HG03439 (cell line): ENCODE measurements around the gene UBXN1.
"Not testable (repeated sequence)": the region's sequence is repeated elsewhere in the genome, so short reads cannot be mapped to it uniquely, and the experiment has no call there.

Source experiments
- ATAC-seq: cut with Tn5 transposase; IDR thresholded peaks from one replicate; pipeline ENCODE4 v1.9.1; 2021; ENCODE audit warnings: mild to moderate bottlenecking, moderate library complexity; ENCODE audit not compliant: unreplicated experiment

The UBXN1 gene

GRCh38 chr11:62673196-62673525 is 5.7 kb downstream of the UBXN1 start:
- no peak for ATAC-seq

GRCh38 chr11:62671608-62672389 is 7.1 kb downstream of the UBXN1 start, which contains the start of the genes LBHD1 and UQCC3:
LBHD1 (minus strand) TSS chr11:62672267; CDS start chr11:62670031, 2,236 bp downstream.
UQCC3 (plus strand) TSS chr11:62671673; CDS start chr11:62671746, 73 bp downstream.
- peak; percentile 50 for ATAC-seq

DNA sequence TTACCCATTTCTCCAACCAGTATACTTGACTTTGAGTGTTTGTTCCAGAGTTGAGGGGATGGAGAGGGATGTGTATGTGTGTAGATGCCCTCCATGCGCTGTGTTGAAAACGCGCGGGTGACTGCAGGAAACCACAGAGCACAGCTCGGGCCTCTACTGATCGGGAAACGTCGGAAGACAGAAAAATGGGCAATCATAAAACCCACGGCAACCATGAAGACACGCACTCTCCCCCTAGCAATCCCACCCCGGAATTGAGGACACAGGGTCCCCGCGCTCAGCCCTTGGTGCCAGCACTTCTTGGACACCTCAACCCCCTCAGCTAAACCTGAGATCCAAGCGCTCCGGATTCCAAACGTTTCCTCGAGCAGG is 7.7 kb downstream of the UBXN1 start:
- peak; percentile 6 for ATAC-seq

DNA sequence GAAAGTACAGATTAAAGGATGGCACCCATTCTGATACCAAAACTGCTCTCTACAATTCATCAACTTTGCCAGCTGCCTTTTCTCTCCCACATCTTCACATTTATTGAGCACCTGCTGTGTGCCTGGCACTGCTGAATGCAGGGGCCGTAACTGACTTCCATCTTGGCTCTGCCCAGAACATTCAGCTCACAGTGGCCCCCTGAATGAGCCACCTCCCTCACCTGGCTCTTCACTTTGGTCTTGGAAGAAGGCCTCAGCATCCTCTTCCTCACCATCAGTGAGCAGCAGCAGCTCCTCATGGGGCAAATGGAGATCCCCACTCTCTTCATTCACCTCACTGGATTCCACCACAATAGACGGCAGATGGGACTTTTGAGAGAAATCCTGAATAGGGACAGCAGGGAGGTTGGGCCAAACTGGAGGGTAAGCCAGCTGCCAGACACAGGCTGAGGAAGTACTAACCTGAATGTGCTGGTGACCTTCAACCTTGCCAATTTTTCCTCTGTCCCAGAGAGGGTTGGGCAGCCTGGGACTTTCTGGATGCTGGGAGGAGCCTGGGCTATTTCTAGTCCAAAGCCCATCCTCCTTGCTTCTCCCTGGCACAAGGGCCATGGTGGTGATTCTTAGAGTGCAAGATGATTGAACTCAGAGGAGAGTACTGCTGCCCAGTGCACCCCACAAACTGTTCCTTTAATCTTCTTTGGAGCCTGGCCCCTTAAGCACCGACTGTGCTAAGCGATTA is 9.3 kb downstream of the UBXN1 start:
- no peak for ATAC-seq

DNA sequence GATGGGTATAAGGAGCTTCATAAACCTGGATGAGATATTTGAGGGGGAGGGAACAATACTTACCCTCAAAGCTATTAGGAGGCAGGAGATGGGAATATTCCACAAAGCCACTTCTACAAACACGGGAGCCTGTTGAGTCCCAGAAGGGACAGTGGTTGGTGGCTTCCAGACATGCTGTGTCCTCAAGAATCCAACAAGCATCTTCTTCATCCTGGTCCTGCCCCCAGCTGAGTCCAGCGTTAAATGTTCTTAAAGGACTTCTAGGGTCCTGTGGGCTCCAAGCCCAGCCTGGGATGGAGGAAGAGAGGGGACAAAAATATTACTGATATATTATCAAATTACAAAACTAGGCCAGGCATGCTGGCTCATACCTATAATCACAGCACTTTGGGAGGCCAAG is 11.4 kb downstream of the UBXN1 start:
- ATAC-seq, result no peak

- ATAC-seq, result no peak
Observed at GRCh38 chr11:62666259-62666926, 12.5 kb downstream of the UBXN1 start.

DNA sequence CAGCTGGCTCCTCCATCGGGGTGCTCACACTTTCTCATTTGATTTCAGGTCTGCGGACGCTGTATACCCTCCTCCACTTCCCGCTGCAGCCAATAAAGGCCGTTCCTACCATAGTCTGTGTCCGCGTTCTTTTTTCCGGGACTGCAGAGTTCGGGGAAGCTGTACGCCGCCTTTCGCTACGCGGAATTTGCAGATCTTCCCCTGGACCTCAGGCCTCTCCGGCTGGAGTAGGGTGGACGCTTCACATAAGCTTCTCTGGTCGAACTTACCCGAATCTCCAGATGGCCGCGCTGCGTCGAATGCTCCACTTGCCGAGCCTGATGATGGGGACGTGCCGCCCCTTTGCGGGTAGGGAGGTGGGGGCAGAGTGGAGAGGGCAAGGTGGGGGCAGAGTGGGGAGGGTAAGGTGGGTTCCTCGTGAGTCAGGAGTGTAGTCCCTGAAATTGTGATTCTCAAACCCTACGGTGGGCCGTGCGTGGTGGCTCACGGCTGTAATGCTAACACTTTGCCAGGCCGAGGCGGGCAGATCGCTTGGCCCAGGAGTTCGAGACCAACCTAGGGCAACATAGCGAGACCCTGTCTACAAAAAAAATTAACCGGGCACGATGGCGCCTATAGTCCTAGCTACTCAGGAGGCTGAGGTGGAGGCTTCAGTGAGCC is 13.1 kb downstream of the UBXN1 start:
- ATAC-seq, result peak; percentile 25

- ATAC-seq, result peak; percentile 81
Observed at GRCh38 chr11:62665075-62665598, 13.7 kb downstream of the UBXN1 start, which contains the start of the genes C11orf98 and CSKMT. C11orf98 (minus strand) TSS chr11:62665210; CDS start chr11:62665169, 41 bp downstream. CSKMT (plus strand) TSS chr11:62665312; CDS start chr11:62665880, 568 bp downstream.

DNA sequence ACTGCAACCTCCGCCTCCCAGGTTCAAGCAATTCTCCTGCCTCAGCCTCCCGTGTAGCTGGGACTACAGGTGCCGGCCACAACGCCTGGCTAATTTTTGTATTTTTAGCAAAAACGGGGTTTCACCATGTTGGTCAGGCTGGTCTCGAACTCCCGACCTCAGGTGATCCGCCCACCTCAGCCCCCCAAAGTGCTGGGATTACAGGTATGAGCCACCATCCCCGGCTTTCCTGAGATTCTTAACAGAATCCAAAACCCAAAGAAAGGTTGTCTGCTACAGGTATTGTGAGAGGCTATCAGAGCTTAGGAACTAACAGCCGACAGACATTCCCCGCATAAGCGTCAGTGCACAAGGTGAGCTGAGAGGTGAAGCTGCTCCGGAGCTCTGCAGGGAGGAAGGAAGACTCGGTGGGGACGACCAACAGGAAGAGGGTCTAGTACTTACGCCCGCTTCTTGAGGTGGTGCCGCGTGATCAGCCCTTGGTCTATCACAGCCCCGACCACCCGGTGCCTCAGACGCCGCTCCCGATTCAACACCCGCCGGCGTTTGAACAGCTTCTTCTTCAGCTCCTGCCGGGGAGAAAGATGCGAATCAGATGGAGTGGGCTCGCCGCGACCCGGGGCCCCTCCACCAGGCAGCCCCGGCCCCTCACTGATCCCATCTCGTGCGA is 14.3 kb downstream of the UBXN1 start:
- peak; percentile 28 for ATAC-seq

DNA sequence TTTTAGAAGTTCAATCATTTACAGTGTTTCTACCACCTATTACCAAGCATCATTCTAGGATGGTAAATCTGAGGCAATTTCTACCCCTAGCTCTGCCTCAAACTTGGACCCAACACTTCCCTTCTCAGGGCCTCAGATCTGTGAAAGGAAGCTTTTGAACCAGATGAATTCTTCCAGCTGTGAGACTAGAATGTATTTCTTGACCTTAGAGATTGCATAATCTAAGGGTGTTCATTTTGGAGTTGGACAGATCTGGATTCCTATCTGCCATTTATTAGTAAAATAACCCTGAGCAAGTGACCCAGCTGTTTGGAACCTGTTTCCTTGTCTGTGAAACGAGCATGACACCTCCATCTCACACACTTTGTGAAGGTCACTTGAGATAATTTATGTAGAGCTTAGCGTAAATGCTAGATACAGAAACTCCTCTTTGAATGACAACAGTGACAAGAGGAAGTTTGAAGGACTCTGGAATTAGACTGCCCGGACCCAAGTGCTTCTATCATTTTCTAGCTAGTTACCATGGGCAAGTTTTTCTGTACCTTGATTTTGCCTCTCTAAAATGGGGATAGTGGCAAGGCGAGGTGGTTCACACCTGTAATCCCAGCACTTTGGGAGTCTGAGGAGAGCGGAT is 22.0 kb downstream of the UBXN1 start:
- no peak for ATAC-seq

DNA sequence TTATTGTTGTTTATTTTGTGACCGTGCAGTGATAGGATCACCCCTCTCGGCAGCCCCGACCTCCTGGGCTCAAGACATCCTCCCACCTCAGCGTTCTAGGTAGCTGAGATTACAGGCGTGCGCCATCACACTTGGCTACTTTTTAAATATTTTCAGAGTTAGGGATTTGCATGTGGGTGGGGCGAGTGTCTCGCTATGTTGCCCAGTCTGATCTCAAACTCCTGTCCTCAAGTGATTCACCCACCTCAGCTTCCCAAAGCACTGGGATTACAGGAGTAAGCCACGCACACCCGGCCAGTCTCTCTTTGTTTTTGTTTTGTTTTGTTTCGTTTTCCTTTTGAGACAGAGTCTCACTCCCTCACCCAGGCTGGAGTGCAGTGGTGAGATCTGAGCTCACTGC is 24.6 kb downstream of the UBXN1 start:
- ATAC-seq, result no peak

- ATAC-seq, result peak; percentile 22
Observed at GRCh38 chr11:62652161-62653006, 26.5 kb downstream of the UBXN1 start.

DNA sequence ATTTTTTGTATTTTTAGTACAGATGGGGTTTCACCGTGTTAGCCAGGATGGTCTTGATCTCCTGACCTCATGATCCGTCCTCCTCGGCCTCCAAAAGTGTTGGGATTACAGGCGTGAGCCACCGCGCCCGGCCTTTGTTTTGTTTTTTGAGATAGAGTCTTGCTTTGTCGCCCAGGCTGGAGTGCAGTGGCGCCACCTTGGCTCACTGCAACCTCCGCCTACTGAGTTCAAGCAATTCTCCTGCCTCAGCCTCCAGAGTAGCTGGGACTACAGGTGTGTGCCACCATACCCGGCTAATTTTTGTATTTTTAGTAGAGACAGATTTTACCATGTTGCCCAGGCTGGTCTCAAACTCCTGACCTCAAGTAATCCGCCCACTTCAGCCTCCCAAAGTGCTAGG is 28.6 kb downstream of the UBXN1 start:
- ATAC-seq, result not testable (repeated sequence)

DNA sequence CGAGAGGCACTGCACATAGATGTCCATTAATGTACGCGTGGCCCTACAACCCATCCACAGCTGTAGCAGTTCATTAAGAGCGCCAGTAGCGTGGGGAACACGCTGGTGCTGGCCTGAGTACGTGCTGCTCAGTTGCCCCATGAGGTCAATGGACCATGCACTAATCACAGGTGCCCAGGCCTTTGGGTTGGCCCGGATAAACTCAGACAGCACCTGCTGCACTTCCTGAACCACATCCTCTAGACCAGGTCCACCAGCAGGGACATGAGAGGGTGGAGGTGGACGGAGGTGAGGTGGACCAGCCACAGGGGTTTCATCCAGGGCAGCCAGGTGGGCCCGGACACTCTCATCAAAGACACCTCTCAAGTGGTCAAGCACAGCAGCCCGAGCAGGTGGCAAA is 29.4 kb downstream of the UBXN1 start:
- ATAC-seq, result no peak

DNA sequence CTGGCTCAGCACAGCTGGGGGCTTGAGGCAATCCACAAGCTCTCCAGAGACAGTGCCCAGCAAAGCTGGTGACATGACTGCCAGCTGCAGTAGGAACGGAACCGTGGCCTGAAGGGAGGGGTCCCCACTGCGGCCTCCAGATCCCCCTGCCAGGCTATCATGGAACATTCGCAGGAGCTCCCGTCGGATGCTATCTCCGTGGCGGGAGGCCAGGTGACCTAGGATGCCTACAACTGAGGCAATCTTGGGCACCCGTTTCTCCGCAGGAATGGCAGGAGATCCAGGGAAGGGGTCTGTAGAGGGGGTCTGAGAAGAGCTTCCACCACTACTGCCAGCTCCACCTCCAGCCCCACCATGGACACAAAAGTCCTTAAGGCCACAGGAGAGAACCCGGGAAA is 29.9 kb downstream of the UBXN1 start:
- no peak for ATAC-seq

- ATAC-seq, result no peak
Observed at GRCh38 chr11:62648185-62648966, 30.5 kb downstream of the UBXN1 start.

GRCh38 chr11:62647609-62648005 is 31.3 kb downstream of the UBXN1 start:
- no peak for ATAC-seq
